Gastroesophageal sphincter (tissue), 4 donors: Measurements from ENCODE around the gene SLC35D2. TPM values are rescaled to one million over a fixed set of nuclear protein-coding genes. Genes with fewer than 3 reads are reported as not detected.
"Not testable (repeated sequence)": the region's sequence is repeated elsewhere in the genome, so short reads cannot be mapped to it uniquely, and the experiment has no call there.

Source experiments
- ATAC-seq: fragments of 150-250 bp; one replicate; pipeline ENCODE4 v1.9.1; 2016; ENCODE audit warnings: mild to moderate bottlenecking, moderate library complexity
- H3K27ac ChIP-seq, 4 donors: fragments of 200-600 bp; sonication (generic) in 3 of 4; 1 replicate in 3 of 4; 2 replicates in 1 of 4; pipeline ENCODE4 v1.5.1; 2016 to 2019
- H3K27me3 ChIP-seq: fragments of 200-600 bp; sonication (generic); one replicate; pipeline ENCODE4 v1.5.1; 2019
- H3K36me3 ChIP-seq, 2 donors: fragments of 200-600 bp; sonication (generic); one replicate each; pipeline ENCODE4 v1.5.1; 2019; ENCODE audit warnings: control low read depth in 1 of 2
- H3K4me1 ChIP-seq, 3 donors: fragments of 200-600 bp; sonication (generic); 1 replicate in 2 of 3; 2 replicates in 1 of 3; pipeline ENCODE4 v1.5.1; 2016 to 2019; ENCODE audit warnings: control low read depth in 2 of 3
- H3K4me3 ChIP-seq, 2 donors: fragments of 200-600 bp; sonication (generic); one replicate each; pipeline ENCODE4 v1.5.1; 2019; ENCODE audit warnings: mild to moderate bottlenecking in 1 of 2, moderate library complexity in 1 of 2
- H3K9me3 ChIP-seq, 3 donors: fragments of 200-600 bp; sonication (generic); one replicate each; pipeline ENCODE4 v1.5.1; 2017 to 2019; ENCODE audit warnings: control low read depth in 2 of 3
- CTCF ChIP-seq, 4 experiments: fragments of 200-600 bp in 2 of 4; fragments of 450-650 bp in 2 of 4; sonication (generic) in 1 of 4; IDR thresholded peaks; one replicate each; pipeline ENCODE4 v1.5.1; 2017 to 2019; ENCODE audit warnings: antibody characterized with exemption in 4 of 4, mild to moderate bottlenecking in 2 of 4, moderate library complexity in 2 of 4
- EP300 ChIP-seq: sonication (generic); formaldehyde crosslinking; IDR thresholded peaks from one replicate; pipeline ENCODE4 v1.6.1; 2017; ENCODE audit warnings: antibody characterized with exemption, mild to moderate bottlenecking
- POLR2A ChIP-seq, 2 donors: fragments of 450-650 bp; IDR thresholded peaks; one replicate each; pipeline ENCODE4 v1.6.1; 2017; ENCODE audit warnings: antibody characterized with exemption in 2 of 2, mild to moderate bottlenecking in 2 of 2, moderate library complexity in 1 of 2
- POLR2AphosphoS5 ChIP-seq: sonication (generic); formaldehyde crosslinking; IDR thresholded peaks from one replicate; pipeline ENCODE4 v1.6.1; 2017; ENCODE audit warnings: antibody characterized with exemption
- WGBS, 2 donors: methylation state at CpG; one replicate each; pipeline ENCODE4 v1.1.5; 2018; ENCODE audit warnings: low coverage in 1 of 2; 5-methylcytosine and 5-hydroxymethylcytosine counted together
- total RNA-seq, 4 donors: library from RNA; depleted of rRNA; stranded (reverse); fragments of >200 nt; gene quantifications; one replicate each; pipeline ENCODE4 v1.1.0, GENCODE V29; 2016

The SLC35D2 gene
- total RNA-seq, 4 donors from 2014 or later = 16.6 to 39.3 (median 26.1) TPM

GRCh38 chr9:96323169-96323568 is 60.3 kb downstream of the SLC35D2 start:
- no peak for ATAC-seq
- no peaks in the 10 kb centered on the region for H3K4me1 ChIP-seq
- no peak overlapping the region for H3K27ac ChIP-seq
- H3K9me3 ChIP-seq = no peaks in the 10 kb centered on the region
- no peak overlapping the region for H3K4me3 ChIP-seq
- TF ChIP-seq EP300 = no peak
- TF ChIP-seq CTCF (IDR thresholded peaks at IDR 0.05) = no peak
- no peak for TF ChIP-seq POLR2AphosphoS5
- TF ChIP-seq POLR2A (IDR thresholded peaks at IDR 0.05) = no peak
- H3K27me3 ChIP-seq = no peaks in the 10 kb centered on the region
- H3K36me3 ChIP-seq = peaks cover 0 to 54% of the 10 kb centered on the region in 2 donors

- H3K36me3 ChIP-seq = peaks cover 0 to 54% of the 10 kb centered on the region in 2 donors
- H3K4me1 ChIP-seq, H3K27me3 ChIP-seq, ATAC-seq, H3K27ac ChIP-seq, H3K9me3 ChIP-seq, H3K4me3 ChIP-seq: not testable (repeated sequence)
- 100% methylated on average over 4 to 5 of the region's 5 CpGs for WGBS, 2 donors
Measured at GRCh38 chr9:96322736-96323135, 60.8 kb downstream of the SLC35D2 start.

GRCh38 chr9:96322210-96322609 is 61.3 kb downstream of the SLC35D2 start:
- peaks cover 0 to 54% of the 10 kb centered on the region in 2 donors for H3K36me3 ChIP-seq
- H3K27ac ChIP-seq, H3K4me1 ChIP-seq, H3K27me3 ChIP-seq, H3K9me3 ChIP-seq, H3K4me3 ChIP-seq, ATAC-seq: not testable (repeated sequence)
- WGBS, 2 donors = 82 to 100% methylated on average over 2 to 3 of the region's 3 CpGs

GRCh38 chr9:96321515-96321914 is 62.0 kb downstream of the SLC35D2 start:
- 74 to 92% methylated on average over 3 to 6 of the region's 7 CpGs for WGBS, 2 donors
- Histone ChIP-seq H3K36me3 (peaks cover 0 to 54% of the 10 kb centered on the region in 2 donors), H3K27me3 (no peaks in the 10 kb centered on the region), H3K27ac (no peak overlapping the region), H3K4me1 (peaks cover 0 to 5% (median 0%) of the 10 kb centered on the region in 3 donors), H3K9me3 (no peaks in the 10 kb centered on the region), H3K4me3 (no peak overlapping the region)
- ATAC-seq = no peak
- TF ChIP-seq POLR2AphosphoS5 (no peak), CTCF (IDR thresholded peaks at IDR 0.05) (no peak), EP300 (no peak), POLR2A (IDR thresholded peaks at IDR 0.05) (no peak)

GRCh38 chr9:96320749-96321280 is 62.7 kb downstream of the SLC35D2 start:
- Histone ChIP-seq H3K9me3 (no peaks in the 10 kb centered on the region), H3K4me1 (peaks cover 0 to 5% (median 0%) of the 10 kb centered on the region in 3 donors), H3K27ac (no peak overlapping the region), H3K36me3 (peaks cover 0 to 54% of the 10 kb centered on the region in 2 donors), H3K4me3 (no peak overlapping the region), H3K27me3 (no peaks in the 10 kb centered on the region)
- TF ChIP-seq EP300 (no peak), POLR2A (IDR thresholded peaks at IDR 0.05) (no peak), POLR2AphosphoS5 (no peak), CTCF (IDR thresholded peaks at IDR 0.05) (no peak)
- 56 to 76% methylated on average over 3 to 6 of the region's 8 CpGs for WGBS, 2 donors
- ATAC-seq = no peak

- WGBS, 2 donors = 87 to 90% methylated on average over 6 of the region's 6 CpGs
- no peak overlapping the region for H3K27ac ChIP-seq
- no peak overlapping the region for H3K4me3 ChIP-seq
- H3K27me3 ChIP-seq = no peaks in the 10 kb centered on the region
- no peak for ATAC-seq
- peaks cover 0 to 5% (median 0%) of the 10 kb centered on the region in 3 donors for H3K4me1 ChIP-seq
- peaks cover 0 to 60% of the 10 kb centered on the region in 2 donors for H3K36me3 ChIP-seq
- TF ChIP-seq POLR2AphosphoS5 = no peak
- TF ChIP-seq EP300 = no peak
- no peak for TF ChIP-seq CTCF (IDR thresholded peaks at IDR 0.05)
- TF ChIP-seq POLR2A (IDR thresholded peaks at IDR 0.05) = no peak
- no peaks in the 10 kb centered on the region for H3K9me3 ChIP-seq
Measured at GRCh38 chr9:96318921-96319565, 64.5 kb downstream of the SLC35D2 start.
